ENCODE data around the gene ATP13A5. TPM values are rescaled to one million over a fixed set of nuclear protein-coding genes. Genes with fewer than 3 reads are reported as not detected.

ATP13A5 gene, protein sequence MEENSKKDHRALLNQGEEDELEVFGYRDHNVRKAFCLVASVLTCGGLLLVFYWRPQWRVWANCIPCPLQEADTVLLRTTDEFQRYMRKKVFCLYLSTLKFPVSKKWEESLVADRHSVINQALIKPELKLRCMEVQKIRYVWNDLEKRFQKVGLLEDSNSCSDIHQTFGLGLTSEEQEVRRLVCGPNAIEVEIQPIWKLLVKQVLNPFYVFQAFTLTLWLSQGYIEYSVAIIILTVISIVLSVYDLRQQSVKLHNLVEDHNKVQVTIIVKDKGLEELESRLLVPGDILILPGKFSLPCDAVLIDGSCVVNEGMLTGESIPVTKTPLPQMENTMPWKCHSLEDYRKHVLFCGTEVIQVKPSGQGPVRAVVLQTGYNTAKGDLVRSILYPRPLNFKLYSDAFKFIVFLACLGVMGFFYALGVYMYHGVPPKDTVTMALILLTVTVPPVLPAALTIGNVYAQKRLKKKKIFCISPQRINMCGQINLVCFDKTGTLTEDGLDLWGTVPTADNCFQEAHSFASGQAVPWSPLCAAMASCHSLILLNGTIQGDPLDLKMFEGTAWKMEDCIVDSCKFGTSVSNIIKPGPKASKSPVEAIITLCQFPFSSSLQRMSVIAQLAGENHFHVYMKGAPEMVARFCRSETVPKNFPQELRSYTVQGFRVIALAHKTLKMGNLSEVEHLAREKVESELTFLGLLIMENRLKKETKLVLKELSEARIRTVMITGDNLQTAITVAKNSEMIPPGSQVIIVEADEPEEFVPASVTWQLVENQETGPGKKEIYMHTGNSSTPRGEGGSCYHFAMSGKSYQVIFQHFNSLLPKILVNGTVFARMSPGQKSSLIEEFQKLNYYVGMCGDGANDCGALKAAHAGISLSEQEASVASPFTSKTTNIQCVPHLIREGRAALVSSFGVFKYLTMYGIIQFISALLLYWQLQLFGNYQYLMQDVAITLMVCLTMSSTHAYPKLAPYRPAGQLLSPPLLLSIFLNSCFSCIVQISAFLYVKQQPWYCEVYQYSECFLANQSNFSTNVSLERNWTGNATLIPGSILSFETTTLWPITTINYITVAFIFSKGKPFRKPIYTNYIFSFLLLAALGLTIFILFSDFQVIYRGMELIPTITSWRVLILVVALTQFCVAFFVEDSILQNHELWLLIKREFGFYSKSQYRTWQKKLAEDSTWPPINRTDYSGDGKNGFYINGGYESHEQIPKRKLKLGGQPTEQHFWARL
- not detected in 3 replicates for total RNA-seq

DNA sequence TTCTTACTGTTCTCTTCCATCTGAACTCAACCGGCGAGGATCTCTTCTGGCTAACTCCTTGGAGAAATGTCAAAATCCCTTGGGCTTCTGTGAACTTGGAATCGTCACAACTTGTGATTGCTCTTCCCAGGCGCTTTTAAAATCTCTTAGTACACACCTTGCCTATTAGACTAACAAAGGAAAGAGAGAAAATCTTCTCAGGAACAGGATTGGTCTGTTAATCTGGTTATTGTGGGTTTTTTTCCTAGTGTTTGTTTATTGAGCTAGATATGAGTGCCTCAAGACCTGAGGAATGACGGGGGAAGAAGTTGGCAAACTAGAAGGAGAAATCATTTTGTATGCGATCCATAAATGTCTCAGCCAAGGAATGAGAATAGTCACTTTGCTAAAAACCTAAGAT, at the start of gene ATP13A5:
Gene ATP13A5, minus strand, starts transcription at position 48 of the 400 bp plus-strand sequence. Its CDS starts 28 bp downstream, at position 20.
- TF ChIP-seq, protein P1, sequence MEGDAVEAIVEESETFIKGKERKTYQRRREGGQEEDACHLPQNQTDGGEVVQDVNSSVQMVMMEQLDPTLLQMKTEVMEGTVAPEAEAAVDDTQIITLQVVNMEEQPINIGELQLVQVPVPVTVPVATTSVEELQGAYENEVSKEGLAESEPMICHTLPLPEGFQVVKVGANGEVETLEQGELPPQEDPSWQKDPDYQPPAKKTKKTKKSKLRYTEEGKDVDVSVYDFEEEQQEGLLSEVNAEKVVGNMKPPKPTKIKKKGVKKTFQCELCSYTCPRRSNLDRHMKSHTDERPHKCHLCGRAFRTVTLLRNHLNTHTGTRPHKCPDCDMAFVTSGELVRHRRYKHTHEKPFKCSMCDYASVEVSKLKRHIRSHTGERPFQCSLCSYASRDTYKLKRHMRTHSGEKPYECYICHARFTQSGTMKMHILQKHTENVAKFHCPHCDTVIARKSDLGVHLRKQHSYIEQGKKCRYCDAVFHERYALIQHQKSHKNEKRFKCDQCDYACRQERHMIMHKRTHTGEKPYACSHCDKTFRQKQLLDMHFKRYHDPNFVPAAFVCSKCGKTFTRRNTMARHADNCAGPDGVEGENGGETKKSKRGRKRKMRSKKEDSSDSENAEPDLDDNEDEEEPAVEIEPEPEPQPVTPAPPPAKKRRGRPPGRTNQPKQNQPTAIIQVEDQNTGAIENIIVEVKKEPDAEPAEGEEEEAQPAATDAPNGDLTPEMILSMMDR (IDR thresholded peaks at IDR 0.05; ENCODE audit: unreplicated experiment) = no peak
- no peak for DNase-seq (ENCODE audit: low spot score in 2 of 2, unreplicated experiment in 2 of 2)

DNA sequence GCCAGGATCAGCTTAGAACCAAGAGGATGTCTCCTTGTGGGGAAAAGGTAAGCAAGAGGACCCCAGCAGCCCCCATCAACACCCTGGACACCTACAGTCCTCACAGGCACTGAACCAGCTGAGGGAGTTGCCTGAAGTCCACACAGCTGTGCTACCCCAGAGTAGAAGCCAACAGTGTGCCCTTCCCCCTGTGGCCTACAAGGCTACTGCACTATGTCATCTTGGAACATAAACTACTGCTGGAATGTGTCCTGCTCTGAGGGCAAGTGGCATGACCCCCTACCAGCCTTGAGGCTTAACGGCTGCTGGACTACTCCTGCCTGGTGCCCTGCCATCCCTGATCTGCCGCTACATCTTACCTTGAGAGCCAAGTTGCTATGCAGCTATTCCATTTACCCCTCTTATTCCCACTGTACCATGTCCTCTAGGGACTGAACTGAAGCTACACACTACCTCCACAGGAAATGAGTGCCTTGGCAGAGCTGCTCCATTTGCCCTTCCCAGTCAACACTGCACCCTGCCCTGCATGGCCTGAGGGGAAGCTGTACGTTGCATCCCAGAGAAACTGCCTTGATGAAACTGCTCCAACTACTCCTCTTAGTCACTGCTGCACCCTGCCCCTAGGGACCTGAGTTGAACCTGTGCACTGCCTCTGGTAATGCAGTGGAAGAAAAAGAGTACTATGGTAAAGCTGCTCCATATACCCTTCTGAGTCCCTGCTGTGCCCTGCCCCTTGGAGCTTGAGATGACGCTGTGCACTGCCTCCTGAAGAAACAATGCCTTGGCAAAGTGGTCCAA, 40.2 kb upstream of the ATP13A5 start:
- DNase-seq (ENCODE audit: low spot score in 2 of 2, unreplicated experiment in 2 of 2) = no peak
- no peak overlapping the region for H3K27ac Mint-ChIP-seq
- TF ChIP-seq, protein P1 (IDR thresholded peaks at IDR 0.05; ENCODE audit: unreplicated experiment) = no peak
- H3K4me3 Mint-ChIP-seq = no peak overlapping the region
- peaks cover 87% of the 10 kb centered on the region for H3K9me3 Mint-ChIP-seq
- H3K27me3 Mint-ChIP-seq (ENCODE audit: low read depth) = no peaks in the 10 kb centered on the region
- H3K36me3 Mint-ChIP-seq = peaks cover 2% of the 10 kb centered on the region
- no peaks in the 10 kb centered on the region for H3K4me1 Mint-ChIP-seq

More for the DNA sequence above, at the start of gene ATP13A5:
- H3K4me3 Mint-ChIP-seq = no peak within 1 kb of the TSS
- peaks cover 46% of the 10 kb centered on the region for H3K27me3 Mint-ChIP-seq (ENCODE audit: low read depth)
- peaks cover 4% of the 10 kb centered on the region for H3K9me3 Mint-ChIP-seq
- H3K36me3 Mint-ChIP-seq = no peaks in the 10 kb centered on the region
- H3K27ac Mint-ChIP-seq = no peak within 1 kb of the TSS
- no peaks in the 10 kb centered on the region for H3K4me1 Mint-ChIP-seq

DNA sequence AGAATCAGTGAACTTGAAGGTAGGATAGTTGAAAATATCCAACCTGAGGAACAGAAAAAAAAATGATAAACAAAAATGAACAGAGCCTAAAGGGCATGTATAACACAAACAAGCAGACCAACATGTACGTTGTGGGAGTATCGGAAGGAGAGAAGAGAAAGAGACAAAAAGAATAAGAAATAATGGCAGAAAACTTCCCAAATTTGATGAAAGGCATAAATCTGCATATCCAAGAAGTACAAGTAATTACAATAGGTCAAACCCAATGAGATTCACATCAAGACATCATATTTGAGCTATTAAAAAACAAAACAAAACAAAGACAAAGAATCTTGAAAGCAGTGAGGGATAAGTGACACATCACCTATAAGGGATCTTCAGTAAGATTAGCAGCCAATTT, 38.1 kb upstream of the ATP13A5 start:
- Mint-ChIP-seq H3K36me3 (peaks cover 2% of the 10 kb centered on the region), H3K9me3 (peaks cover 73% of the 10 kb centered on the region), H3K27me3 (ENCODE audit: low read depth) (no peaks in the 10 kb centered on the region), H3K4me3 (no peak overlapping the region), H3K27ac (no peak overlapping the region), H3K4me1 (no peaks in the 10 kb centered on the region)
- TF ChIP-seq, protein P1 (IDR thresholded peaks at IDR 0.05; ENCODE audit: unreplicated experiment) = no peak
- DNase-seq (ENCODE audit: low spot score in 2 of 2, unreplicated experiment in 2 of 2) = no peak

DNA sequence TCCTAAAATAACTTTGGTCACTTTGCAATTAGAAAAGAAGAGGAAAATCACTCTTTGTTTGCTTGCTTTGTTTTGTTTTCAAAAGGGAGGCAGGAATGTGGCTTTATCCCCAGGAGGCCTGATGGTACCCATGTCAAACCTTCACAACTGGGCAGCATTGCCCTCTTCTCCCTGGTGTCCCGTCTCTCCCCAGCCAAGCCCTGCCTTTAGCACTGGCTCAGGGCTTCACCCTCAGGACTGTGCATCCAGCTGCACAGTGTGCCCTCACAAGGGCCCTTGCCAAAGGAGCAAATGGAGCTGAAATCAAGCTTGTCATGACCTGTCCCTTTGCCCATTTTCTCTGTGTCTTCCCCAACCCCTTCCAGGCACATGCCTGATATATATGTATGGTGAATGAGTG, 29.1 kb upstream of the ATP13A5 start:
- H3K27ac Mint-ChIP-seq = no peak overlapping the region
- H3K36me3 Mint-ChIP-seq = no peaks in the 10 kb centered on the region
- no peak overlapping the region for H3K4me3 Mint-ChIP-seq
- TF ChIP-seq, protein P1 (IDR thresholded peaks at IDR 0.05; ENCODE audit: unreplicated experiment) = no peak
- no peak for DNase-seq (ENCODE audit: low spot score in 2 of 2, unreplicated experiment in 2 of 2)
- peaks cover 19% of the 10 kb centered on the region for H3K27me3 Mint-ChIP-seq (ENCODE audit: low read depth)
- H3K4me1 Mint-ChIP-seq = no peaks in the 10 kb centered on the region
- H3K9me3 Mint-ChIP-seq = no peaks in the 10 kb centered on the region

DNA sequence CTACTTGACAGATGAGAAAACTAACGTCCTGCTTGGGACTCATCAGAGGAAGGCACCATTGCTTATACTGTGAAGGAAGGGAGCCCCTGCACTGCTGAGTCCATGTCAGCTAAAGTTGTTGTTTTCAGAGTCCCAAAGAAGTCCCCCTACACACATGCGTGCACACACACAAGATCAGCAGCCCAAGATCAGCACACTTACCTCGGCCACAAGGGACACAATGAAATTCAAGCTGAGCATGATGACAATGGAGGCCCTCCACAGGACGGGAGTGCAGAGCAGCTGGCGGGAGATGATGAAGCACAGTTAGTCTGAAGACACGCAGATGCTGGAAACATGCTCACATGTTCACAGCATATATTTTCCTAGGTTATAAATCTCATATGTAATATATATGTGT, 28.6 kb upstream of the ATP13A5 start:
- H3K9me3 Mint-ChIP-seq = no peaks in the 10 kb centered on the region
- DNase-seq (ENCODE audit: low spot score in 2 of 2, unreplicated experiment in 2 of 2) = no peak
- peaks cover 19% of the 10 kb centered on the region for H3K27me3 Mint-ChIP-seq (ENCODE audit: low read depth)
- TF ChIP-seq, protein P1 (IDR thresholded peaks at IDR 0.05; ENCODE audit: unreplicated experiment) = no peak
- H3K4me3 Mint-ChIP-seq = no peak overlapping the region
- H3K36me3 Mint-ChIP-seq = no peaks in the 10 kb centered on the region
- H3K27ac Mint-ChIP-seq = no peak overlapping the region
- no peaks in the 10 kb centered on the region for H3K4me1 Mint-ChIP-seq

Data from mesothelial cell of epicardium (in vitro differentiated cells).